CD4-positive, alpha-beta T cell (primary cell): Measurements from ENCODE around the gene COL25A1. TPM values are rescaled to one million over a fixed set of nuclear protein-coding genes. Genes with fewer than 3 reads are reported as not detected.

Source experiments
- ATAC-seq: fragments of 200-7000 bp; cut with Tn5 transposase; one replicate; pipeline ENCODE4 v1.10.0; 2022; ENCODE audit warnings: mild to moderate bottlenecking; ENCODE audit not compliant: poor library complexity
- CTCF ChIA-PET: fragments of 350-600 bp; sonication (Branson Sonifier 250); formaldehyde crosslinking; loops from one replicate; lab custom pipeline; 2021; ENCODE audit warnings: antibody characterized with exemption, inconsistent platforms; lab: Charles Lee
- POLR2A ChIA-PET: fragments of 350-600 bp; sonication (Branson Sonifier 250); formaldehyde crosslinking; loops from one replicate; lab custom pipeline; 2021; ENCODE audit warnings: antibody characterized with exemption, inconsistent platforms; lab: Charles Lee
- DNase-seq, 14 experiments: peaks; one replicate each; pipeline ENCODE4 v3.0.0-alpha.2; 2013 to 2020; ENCODE audit warnings: mixed read lengths in 2 of 14
- H3K27ac ChIP-seq, 2 donors: one replicate each; pipeline versions ENCODE4 v1.5.1 to v1.7.0; 2013; ENCODE audit warnings: low read length in 2 of 2, low read depth in 1 of 2, mild to moderate bottlenecking in 1 of 2
- H3K27me3 ChIP-seq, 2 experiments: 1 replicate in 1 of 2; 2 replicates in 1 of 2; pipeline versions ENCODE4 v1.6.1 to v1.7.0; 2013; ENCODE audit warnings: low read length in 2 of 2, control low read depth in 1 of 2, mild to moderate bottlenecking in 1 of 2, moderate library complexity in 1 of 2; ENCODE audit not compliant: insufficient read depth in 2 of 2, control insufficient read depth in 1 of 2
- H3K36me3 ChIP-seq: one replicate; pipeline ENCODE4 v1.6.1; 2013; ENCODE audit warnings: low read length, control low read depth; ENCODE audit not compliant: insufficient read depth
- H3K4me1 ChIP-seq: one replicate; pipeline ENCODE4 v1.6.1; 2013; ENCODE audit warnings: low read length, control low read depth; ENCODE audit not compliant: insufficient read depth
- H3K4me3 ChIP-seq: one replicate; pipeline ENCODE4 v1.5.1; 2013; ENCODE audit warnings: mild to moderate bottlenecking, low read length, moderate library complexity
- H3K9me3 ChIP-seq, 2 experiments: 1 replicate in 1 of 2; 2 replicates in 1 of 2; pipeline versions ENCODE4 v1.6.1 to v1.7.0; 2013; ENCODE audit warnings: low read length in 2 of 2, mild to moderate bottlenecking in 2 of 2, control low read depth in 1 of 2, moderate library complexity in 1 of 2; ENCODE audit not compliant: control insufficient read depth in 1 of 2, insufficient read depth in 1 of 2
- H3K27ac Mint-ChIP-seq: one replicate; pipeline ENCODE4 v1.8.0; 2020; ENCODE audit warnings: mixed read lengths
- H3K27me3 Mint-ChIP-seq: one replicate; pipeline ENCODE4 v1.8.0; 2021; ENCODE audit warnings: mixed read lengths
- H3K36me3 Mint-ChIP-seq: one replicate; pipeline ENCODE4 v1.8.0; 2021; ENCODE audit warnings: low read depth, mixed read lengths
- H3K4me1 Mint-ChIP-seq: one replicate; pipeline ENCODE4 v1.8.0; 2021; ENCODE audit warnings: low read depth, mixed read lengths
- H3K4me3 Mint-ChIP-seq: one replicate; pipeline ENCODE4 v1.8.0; 2020; ENCODE audit warnings: mild to moderate bottlenecking, mixed read lengths
- H3K9me3 Mint-ChIP-seq: one replicate; pipeline ENCODE4 v1.8.0; 2020; ENCODE audit warnings: mixed read lengths
- intact Hi-C, 2 experiments: fragments of 100-400 bp; cut with DNase I in 1 of 2; cut with micrococcal nuclease in 1 of 2; formaldehyde crosslinking; loops; one replicate each; pipeline versions ENCODE4 v1.15.1 to v1.9.0; 2023 to 2025; cut with DNase I, micrococcal nuclease
- total RNA-seq, 174 experiments: library from RNA in 2 of 174; stranded (reverse) in 2 of 174; gene quantifications; one replicate each; pipeline ENCODE4 v1.2.3 and lab custom pipeline; 2021 to 2026
- TF ChIP-seq, protein P1 (sequence below): fragments of 200-600 bp; IDR thresholded peaks from one replicate; pipeline ENCODE4 v1.8.0; 2022; ENCODE audit warnings: antibody characterized with exemption, mild to moderate bottlenecking

Gene COL25A1
- total RNA-seq, 2 experiments from 2014 or later: 0.42 TPM; not detected in 1

DNA sequence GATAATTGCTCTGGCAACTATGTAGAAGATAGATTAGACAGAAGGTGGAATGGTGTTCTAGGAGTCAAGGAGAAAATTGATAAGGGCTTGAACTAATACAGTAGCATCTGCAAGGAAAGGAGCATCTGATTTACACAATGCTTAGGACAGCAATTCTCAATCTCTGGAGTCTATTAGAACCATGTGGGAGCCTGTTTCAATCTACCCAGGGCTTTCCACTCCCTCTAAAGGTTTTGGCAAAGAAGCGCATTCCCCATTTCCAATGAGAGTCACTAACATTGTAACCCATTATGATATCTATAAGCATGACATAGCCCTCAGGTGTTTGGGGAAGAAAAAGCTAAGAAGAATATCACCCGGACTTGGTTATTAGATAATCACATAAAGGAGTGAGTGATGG, 168.2 kb downstream of the COL25A1 start:
- no peaks in the 10 kb centered on the region for H3K4me1 Mint-ChIP-seq
- ChIA-PET CTCF (interaction anchor here (0.7 kb wide), 1 partner anchor 369 kb away, joined by 3 read pairs; no protein-coding TSS in a partner anchor), POLR2A (no interaction called here)
- TF ChIP-seq, protein P1, sequence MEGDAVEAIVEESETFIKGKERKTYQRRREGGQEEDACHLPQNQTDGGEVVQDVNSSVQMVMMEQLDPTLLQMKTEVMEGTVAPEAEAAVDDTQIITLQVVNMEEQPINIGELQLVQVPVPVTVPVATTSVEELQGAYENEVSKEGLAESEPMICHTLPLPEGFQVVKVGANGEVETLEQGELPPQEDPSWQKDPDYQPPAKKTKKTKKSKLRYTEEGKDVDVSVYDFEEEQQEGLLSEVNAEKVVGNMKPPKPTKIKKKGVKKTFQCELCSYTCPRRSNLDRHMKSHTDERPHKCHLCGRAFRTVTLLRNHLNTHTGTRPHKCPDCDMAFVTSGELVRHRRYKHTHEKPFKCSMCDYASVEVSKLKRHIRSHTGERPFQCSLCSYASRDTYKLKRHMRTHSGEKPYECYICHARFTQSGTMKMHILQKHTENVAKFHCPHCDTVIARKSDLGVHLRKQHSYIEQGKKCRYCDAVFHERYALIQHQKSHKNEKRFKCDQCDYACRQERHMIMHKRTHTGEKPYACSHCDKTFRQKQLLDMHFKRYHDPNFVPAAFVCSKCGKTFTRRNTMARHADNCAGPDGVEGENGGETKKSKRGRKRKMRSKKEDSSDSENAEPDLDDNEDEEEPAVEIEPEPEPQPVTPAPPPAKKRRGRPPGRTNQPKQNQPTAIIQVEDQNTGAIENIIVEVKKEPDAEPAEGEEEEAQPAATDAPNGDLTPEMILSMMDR: no peak
- intact Hi-C loops: no loop called here
- Histone ChIP-seq H3K27me3 (no peaks in the 10 kb centered on the region), H3K27ac (no peak overlapping the region), H3K36me3 (no peaks in the 10 kb centered on the region), H3K4me1 (no peaks in the 10 kb centered on the region), H3K4me3 (no peak overlapping the region), H3K9me3 (no peaks in the 10 kb centered on the region)
- DNase-seq: no peak
- H3K36me3 Mint-ChIP-seq: no peaks in the 10 kb centered on the region
- no peak overlapping the region for H3K27ac Mint-ChIP-seq
- ATAC-seq: no peak
- no peak overlapping the region for H3K4me3 Mint-ChIP-seq
- peaks cover 2% of the 10 kb centered on the region for H3K9me3 Mint-ChIP-seq
- H3K27me3 Mint-ChIP-seq: no peaks in the 10 kb centered on the region

GRCh38 chr4:109131559-109131958, 170.9 kb downstream of the COL25A1 start:
- intact Hi-C loops: no loop called here
- ChIA-PET POLR2A (no interaction called here), CTCF (no interaction called here)
- no peak overlapping the region for H3K4me3 Mint-ChIP-seq
- Histone ChIP-seq H3K4me3 (no peak overlapping the region), H3K27me3 (no peaks in the 10 kb centered on the region), H3K9me3 (no peaks in the 10 kb centered on the region), H3K4me1 (no peaks in the 10 kb centered on the region), H3K36me3 (no peaks in the 10 kb centered on the region), H3K27ac (no peak overlapping the region)
- H3K36me3 Mint-ChIP-seq: no peaks in the 10 kb centered on the region
- ATAC-seq (no peak), DNase-seq (no peak)
- no peaks in the 10 kb centered on the region for H3K9me3 Mint-ChIP-seq
- no peaks in the 10 kb centered on the region for H3K4me1 Mint-ChIP-seq
- H3K27ac Mint-ChIP-seq: no peak overlapping the region
- TF ChIP-seq, protein P1: no peak
- peaks cover 4% of the 10 kb centered on the region for H3K27me3 Mint-ChIP-seq

- Histone ChIP-seq H3K27ac (no peak overlapping the region), H3K36me3 (no peaks in the 10 kb centered on the region), H3K27me3 (peaks cover 0 to 4% of the 10 kb centered on the region in 2 experiments), H3K4me1 (no peaks in the 10 kb centered on the region), H3K4me3 (no peak overlapping the region), H3K9me3 (no peaks in the 10 kb centered on the region)
- Mint-ChIP-seq H3K27ac (no peak overlapping the region), H3K36me3 (no peaks in the 10 kb centered on the region), H3K4me3 (no peak overlapping the region), H3K27me3 (peaks cover 4% of the 10 kb centered on the region), H3K9me3 (no peaks in the 10 kb centered on the region), H3K4me1 (no peaks in the 10 kb centered on the region)
- no peak for DNase-seq
- intact Hi-C loops: no loop called here
- ChIA-PET CTCF (interaction anchor here (2.3 kb wide), 1 partner anchor 28 kb away, joined by 4 read pairs; no protein-coding TSS in a partner anchor), POLR2A (no interaction called here)
- TF ChIP-seq, protein P1: no peak
- no peak for ATAC-seq
These were observed 173.9 kb downstream of the COL25A1 start for GRCh38 chr4:109128589-109128988.
